NB4 (cell line): ENCODE measurements around the gene PCDHA1.
"Not testable (repeated sequence)": the region's sequence is repeated elsewhere in the genome, so short reads cannot be mapped to it uniquely, and the experiment has no call there.

Experiments used
- DNase-seq: peaks from one replicate; pipeline ENCODE4 v3.0.0; 2010; ENCODE audit warnings: low read depth
- H3K4me3 ChIP-seq: one replicate; pipeline ENCODE4 v1.5.1; 2011; ENCODE audit warnings: mild to moderate bottlenecking, low read depth, low read length, moderate library complexity
- MYC ChIP-seq: IDR thresholded peaks from 2 replicates; pipeline ENCODE4 v1.6.1; 2011; ENCODE audit warnings: low read depth, low read length
- POLR2A ChIP-seq: IDR thresholded peaks from 2 replicates; pipeline ENCODE4 v1.6.1; 2011; ENCODE audit warnings: mild to moderate bottlenecking; ENCODE audit not compliant: insufficient read length; ENCODE audit errors: extremely low read depth
- TF ChIP-seq, protein P1 (sequence below): IDR thresholded peaks from one replicate; pipeline ENCODE4 v1.5.1; 2012; ENCODE audit warnings: low read depth, low read length
- TF ChIP-seq, protein P2 (sequence below): IDR thresholded peaks from 2 replicates; pipeline ENCODE4 v1.6.1; 2011; ENCODE audit warnings: low read depth, low read length

The PCDHA1 gene

DNA sequence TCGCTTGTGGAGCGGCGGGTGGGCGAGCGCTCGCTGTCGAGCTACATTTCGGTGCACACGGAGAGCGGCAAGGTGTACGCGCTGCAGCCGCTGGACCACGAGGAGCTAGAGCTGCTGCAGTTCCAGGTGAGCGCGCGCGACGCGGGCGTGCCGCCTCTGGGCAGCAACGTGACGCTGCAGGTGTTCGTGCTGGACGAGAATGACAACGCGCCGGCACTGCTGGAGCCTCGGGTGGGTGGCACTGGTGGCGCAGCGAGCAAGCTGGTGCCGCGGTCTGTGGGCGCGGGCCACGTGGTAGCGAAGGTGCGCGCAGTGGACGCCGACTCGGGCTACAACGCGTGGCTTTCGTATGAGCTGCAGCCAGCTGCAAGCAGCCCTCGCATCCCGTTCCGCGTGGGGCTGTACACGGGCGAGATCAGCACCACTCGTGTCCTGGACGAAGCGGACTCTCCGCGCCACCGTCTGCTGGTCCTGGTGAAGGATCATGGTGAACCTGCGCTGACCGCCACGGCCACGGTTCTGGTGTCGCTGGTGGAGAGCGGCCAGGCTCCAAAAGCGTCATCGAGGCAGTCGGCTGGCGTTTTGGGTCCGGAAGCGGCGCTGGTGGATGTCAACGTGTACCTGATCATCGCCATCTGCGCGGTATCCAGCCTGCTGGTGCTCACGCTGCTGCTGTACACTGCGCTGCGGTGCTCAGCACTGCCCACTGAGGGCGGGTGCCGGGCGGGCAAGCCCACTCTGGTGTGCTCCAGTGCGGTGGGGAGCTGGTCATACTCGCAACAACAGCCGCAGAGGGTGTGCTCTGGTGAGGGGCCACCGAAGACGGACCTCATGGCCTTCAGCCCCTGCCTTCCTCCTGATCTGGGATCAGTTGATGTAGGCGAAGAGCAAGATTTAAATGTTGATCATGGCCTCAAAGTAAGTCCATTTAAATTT lies 57.1 kb downstream of the PCDHA1 start:
- no peak for DNase-seq
- no peak for TF ChIP-seq POLR2A
- no peak for TF ChIP-seq MYC
- TF ChIP-seq, protein P1, sequence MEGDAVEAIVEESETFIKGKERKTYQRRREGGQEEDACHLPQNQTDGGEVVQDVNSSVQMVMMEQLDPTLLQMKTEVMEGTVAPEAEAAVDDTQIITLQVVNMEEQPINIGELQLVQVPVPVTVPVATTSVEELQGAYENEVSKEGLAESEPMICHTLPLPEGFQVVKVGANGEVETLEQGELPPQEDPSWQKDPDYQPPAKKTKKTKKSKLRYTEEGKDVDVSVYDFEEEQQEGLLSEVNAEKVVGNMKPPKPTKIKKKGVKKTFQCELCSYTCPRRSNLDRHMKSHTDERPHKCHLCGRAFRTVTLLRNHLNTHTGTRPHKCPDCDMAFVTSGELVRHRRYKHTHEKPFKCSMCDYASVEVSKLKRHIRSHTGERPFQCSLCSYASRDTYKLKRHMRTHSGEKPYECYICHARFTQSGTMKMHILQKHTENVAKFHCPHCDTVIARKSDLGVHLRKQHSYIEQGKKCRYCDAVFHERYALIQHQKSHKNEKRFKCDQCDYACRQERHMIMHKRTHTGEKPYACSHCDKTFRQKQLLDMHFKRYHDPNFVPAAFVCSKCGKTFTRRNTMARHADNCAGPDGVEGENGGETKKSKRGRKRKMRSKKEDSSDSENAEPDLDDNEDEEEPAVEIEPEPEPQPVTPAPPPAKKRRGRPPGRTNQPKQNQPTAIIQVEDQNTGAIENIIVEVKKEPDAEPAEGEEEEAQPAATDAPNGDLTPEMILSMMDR: no peak
- TF ChIP-seq, protein P2, sequence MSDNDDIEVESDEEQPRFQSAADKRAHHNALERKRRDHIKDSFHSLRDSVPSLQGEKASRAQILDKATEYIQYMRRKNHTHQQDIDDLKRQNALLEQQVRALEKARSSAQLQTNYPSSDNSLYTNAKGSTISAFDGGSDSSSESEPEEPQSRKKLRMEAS: no peak
- H3K4me3 ChIP-seq: no peak overlapping the region

DNA sequence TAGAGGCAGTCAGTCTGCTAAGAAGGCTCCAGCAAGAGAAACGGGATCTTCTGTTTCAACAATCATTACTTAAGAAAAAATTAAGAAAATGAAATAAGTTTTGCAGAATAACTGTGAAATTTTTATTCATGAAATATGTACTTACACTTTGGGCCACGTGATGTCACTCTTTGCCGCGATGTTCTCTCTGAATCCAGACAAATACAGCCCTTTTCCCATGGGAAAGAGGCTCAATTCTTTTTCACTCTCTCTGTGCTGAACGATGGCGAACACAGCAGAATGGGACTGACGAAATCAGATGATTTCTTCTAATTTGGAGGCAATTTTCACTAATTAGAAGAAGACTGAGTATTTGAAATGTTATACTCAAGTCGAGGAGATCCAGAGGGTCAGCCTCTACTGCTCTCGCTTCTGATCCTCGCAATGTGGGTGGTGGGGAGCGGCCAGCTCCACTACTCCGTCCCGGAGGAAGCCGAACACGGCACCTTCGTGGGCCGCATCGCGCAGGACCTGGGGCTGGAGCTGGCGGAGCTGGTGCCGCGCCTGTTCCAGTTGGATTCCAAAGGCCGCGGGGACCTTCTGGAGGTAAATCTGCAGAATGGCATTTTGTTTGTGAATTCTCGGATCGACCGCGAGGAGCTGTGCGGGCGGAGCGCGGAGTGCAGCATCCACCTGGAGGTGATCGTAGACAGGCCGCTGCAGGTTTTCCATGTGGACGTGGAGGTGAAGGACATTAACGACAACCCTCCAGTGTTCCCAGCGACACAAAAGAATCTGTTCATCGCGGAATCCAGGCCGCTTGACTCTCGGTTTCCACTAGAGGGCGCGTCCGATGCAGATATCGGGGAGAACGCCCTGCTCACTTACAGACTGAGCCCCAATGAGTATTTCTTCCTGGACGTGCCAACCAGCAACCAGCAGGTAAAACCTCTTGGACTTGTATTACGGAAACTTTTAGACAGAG lies 62.5 kb downstream of the PCDHA1 start, which contains the start of gene PCDHA9:
PCDHA9 (plus strand) TSS at position 244 of the 964 bp plus-strand sequence; CDS start at position 358, 114 bp downstream.
- not testable (repeated sequence) for H3K4me3 ChIP-seq, DNase-seq

DNA sequence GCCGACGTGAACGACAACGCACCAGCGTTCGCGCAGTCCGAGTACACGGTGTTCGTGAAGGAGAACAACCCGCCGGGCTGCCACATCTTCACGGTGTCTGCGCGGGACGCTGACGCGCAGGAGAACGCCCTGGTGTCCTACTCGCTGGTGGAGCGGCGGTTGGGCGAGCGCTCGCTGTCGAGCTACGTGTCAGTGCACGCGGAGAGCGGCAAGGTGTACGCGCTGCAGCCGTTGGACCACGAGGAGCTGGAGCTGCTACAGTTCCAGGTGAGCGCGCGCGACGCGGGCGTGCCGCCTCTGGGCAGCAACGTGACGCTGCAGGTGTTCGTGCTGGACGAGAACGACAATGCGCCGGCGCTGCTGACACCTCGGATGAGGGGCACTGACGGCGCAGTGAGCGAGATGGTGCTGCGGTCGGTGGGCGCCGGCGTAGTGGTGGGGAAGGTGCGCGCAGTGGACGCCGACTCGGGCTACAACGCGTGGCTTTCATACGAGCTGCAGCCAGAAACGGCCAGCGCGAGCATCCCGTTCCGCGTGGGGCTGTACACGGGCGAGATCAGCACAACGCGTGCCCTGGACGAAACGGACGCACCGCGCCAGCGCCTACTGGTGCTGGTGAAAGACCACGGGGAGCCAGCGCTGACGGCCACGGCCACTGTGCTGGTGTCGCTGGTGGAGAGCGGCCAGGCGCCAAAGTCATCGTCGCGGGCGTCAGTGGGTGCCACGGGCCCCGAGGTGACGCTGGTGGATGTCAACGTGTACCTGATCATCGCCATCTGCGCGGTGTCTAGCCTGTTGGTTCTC lies 64.1 kb downstream of the PCDHA1 start:
- not testable (repeated sequence) for H3K4me3 ChIP-seq, DNase-seq

DNA sequence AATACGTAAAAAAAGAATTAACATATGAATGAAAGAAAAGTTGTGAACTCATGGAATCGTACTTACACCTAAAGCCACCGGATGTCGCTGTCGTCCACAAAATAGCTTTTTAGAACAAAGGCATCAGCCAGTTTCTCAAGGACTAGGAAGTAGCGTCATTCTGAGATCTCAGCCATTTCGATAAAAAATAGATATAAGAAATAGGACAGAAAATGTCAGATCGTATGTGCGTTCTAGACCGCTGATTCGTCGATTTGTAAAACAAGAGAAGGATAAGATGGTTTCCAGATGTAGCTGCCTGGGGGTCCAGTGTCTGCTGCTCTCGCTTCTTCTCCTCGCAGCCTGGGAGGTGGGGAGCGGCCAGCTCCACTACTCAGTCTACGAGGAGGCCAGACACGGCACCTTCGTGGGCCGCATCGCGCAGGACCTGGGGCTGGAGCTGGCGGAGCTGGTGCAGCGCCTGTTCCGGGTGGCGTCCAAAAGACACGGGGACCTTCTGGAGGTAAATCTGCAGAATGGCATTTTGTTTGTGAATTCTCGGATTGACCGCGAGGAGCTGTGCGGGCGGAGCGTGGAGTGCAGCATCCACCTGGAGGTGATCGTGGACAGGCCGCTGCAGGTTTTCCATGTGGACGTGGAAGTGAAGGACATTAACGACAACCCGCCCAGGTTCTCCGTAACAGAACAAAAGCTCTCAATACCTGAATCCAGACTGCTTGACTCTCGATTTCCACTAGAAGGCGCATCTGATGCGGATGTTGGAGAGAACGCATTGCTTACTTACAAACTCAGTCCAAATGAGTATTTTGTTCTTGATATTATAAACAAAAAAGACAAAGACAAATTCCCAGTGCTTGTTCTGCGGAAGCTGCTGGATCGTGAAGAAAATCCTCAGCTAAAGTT lies 70.1 kb downstream of the PCDHA1 start, which contains the start of gene PCDHA10:
PCDHA10 (plus strand) TSS at position 126 of the 903 bp plus-strand sequence; CDS start at position 278, 152 bp downstream.
- peak; percentile 52 for DNase-seq
- H3K4me3 ChIP-seq: no peak within 1 kb of the TSS
- TF ChIP-seq, protein P1: peak; percentile 16
- TF ChIP-seq MYC: no peak

DNA sequence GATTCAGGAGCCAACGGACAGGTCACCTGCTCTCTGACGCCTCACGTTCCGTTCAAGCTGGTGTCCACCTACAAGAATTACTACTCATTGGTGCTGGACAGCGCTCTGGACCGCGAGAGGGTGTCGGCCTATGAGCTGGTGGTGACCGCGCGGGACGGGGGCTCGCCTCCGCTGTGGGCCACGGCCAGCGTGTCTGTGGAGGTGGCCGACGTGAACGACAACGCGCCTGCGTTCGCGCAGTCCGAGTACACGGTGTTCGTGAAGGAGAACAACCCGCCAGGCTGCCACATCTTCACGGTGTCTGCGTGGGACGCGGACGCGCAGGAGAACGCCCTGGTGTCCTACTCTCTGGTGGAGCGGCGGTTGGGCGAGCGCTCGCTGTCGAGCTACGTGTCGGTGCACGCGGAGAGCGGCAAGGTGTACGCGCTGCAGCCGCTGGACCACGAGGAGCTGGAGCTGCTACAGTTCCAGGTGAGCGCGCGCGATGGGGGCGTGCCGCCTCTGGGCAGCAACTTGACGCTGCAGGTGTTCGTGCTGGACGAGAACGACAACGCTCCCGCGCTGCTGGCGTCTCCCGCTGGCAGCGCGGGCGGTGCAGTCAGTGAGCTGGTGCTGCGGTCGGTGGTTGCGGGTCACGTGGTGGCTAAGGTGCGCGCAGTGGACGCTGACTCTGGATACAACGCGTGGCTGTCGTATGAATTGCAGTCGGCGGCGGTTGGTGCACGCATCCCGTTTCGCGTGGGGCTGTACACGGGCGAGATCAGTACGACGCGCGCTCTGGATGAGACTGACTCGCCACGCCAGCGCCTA lies 71.4 kb downstream of the PCDHA1 start:
- TF ChIP-seq, protein P1: no peak
- TF ChIP-seq POLR2A (no peak), MYC (no peak)
- TF ChIP-seq, protein P2: no peak
- no peak for DNase-seq
- no peak overlapping the region for H3K4me3 ChIP-seq

DNA sequence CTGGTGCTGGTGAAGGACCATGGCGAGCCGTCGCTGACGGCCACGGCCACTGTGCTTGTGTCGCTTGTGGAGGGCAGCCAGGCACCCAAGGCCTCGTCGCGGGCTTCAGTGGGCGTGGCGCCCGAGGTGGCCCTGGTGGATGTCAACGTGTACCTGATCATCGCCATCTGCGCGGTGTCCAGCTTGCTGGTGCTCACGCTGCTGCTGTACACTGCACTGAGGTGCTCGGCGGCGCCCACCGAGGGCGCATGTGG lies 72.0 kb downstream of the PCDHA1 start:
- TF ChIP-seq POLR2A (no peak), MYC (no peak)
- TF ChIP-seq, protein P1: no peak
- TF ChIP-seq, protein P2: no peak
- DNase-seq: no peak
- H3K4me3 ChIP-seq: no peak overlapping the region
